ENCODE results near the gene FIBCD1. TPM values are rescaled to one million over a fixed set of nuclear protein-coding genes. Genes with fewer than 3 reads are reported as not detected.

FIBCD1 gene
- total RNA-seq, 2 experiments from 2014 or later = not detected

DNA sequence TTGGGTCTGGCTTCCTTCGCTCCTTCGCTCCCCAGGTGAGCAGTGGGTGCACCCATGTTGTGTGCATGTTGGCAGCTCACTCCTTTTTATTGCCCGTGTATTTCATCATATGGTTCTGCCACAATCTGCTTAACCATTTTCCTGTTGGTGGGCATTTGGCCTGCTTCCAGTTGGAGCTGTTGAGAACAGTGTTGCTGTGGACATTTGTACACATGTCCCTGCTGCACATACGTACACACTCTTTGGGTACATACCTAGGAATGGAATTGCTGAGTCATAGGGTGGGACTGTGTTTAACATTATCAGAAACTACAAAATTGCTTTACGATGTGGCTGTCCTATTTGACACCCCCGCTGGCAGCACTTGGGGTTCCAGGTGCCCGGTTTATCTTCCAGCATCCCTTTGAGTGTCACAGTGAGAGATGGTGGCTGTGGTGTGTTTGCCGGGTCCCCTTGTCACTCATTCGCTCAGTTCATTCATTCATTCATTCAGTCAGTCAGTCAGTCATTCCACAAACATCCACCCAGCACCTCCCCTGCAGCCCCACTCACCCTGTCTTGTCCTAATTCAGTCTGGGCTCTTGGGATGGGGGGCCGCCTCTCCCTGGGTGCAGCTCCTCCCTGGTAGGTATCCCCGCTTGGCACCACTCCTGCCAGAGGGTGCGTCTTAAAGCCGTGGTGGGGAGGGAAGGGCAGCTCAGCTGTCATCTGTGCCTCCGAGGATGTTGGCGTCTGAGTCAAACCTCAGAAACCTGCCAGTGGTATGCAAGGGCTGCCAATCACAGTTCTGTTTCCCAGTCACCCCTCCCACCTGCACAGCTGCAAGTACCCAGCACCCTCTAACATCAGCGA is 7.9 kb upstream of the FIBCD1 start:
- Mint-ChIP-seq H3K27me3 (ENCODE audit: low read depth) (peaks cover 14% of the 10 kb centered on the region), H3K9me3 (ENCODE audit: insufficient read depth) (peaks cover 4% of the 10 kb centered on the region), H3K4me3 (no peak overlapping the region), H3K27ac (no peak overlapping the region), H3K4me1 (ENCODE audit: low read depth) (no peaks in the 10 kb centered on the region), H3K36me3 (ENCODE audit: low read depth) (no peaks in the 10 kb centered on the region)
- ChIA-PET CTCF (no interaction called here), POLR2A (interaction anchor here (0.6 kb wide), 1 partner anchor 612 kb away, joined by 3 read pairs; no protein-coding TSS in a partner anchor)
- ATAC-seq = no peak
- no peak for DNase-seq

DNA sequence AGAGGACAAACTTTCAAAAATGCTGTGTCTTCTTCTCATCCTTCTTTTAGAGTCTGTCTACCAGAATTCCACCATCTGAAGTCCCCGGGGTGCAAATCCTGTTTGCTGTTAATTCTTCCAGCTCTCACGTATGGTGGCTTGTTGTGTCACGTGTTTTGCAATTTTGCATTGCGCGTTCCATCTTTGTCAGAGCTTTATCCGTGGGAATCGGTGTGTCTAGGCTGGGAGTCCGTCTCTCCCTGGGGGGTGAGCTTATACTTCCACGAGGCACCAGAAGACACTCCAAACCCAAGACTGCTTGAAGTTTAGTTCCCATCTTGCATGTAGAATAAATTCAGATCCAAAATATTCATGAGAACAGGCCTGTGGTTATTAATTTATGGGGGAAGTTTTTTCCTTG is 6.1 kb upstream of the FIBCD1 start:
- Mint-ChIP-seq H3K4me3 (no peak overlapping the region), H3K4me1 (ENCODE audit: low read depth) (peaks cover 8% of the 10 kb centered on the region), H3K27ac (no peak overlapping the region), H3K27me3 (ENCODE audit: low read depth) (peaks cover 23% of the 10 kb centered on the region), H3K9me3 (ENCODE audit: insufficient read depth) (peaks cover 4% of the 10 kb centered on the region), H3K36me3 (ENCODE audit: low read depth) (no peaks in the 10 kb centered on the region)
- ATAC-seq = no peak
- POLR2A ChIA-PET = no interaction called here
- DNase-seq = no peak
- CTCF ChIA-PET = no interaction called here

DNA sequence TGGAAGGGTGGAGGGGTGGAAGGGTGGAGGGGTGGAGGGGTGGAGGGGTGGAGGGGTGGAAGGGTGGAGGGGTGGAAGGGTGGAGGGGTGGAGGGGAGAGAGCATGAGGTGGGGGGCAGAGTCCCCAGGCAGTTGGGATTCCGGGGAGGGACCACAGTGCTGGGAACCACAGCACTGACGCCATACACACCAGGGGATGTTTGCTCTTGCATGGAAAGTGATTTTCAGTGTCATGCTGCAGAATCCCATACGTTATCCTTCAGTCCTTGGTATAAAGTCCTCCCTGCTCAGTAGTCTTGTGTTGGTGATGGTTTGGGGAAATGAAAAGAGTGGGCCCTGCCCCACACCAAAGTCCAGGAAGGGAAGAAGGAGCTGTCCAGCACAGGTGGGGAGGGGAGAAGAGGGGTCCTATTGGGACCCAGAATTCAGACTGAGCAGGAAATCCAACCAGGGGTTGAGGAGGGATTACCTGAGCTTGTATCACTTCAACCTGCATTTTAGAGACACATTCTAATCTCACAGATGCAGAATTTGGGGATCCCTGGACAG is 5.5 kb upstream of the FIBCD1 start:
- Mint-ChIP-seq H3K27ac (no peak overlapping the region), H3K36me3 (ENCODE audit: low read depth) (no peaks in the 10 kb centered on the region), H3K4me3 (no peak overlapping the region), H3K27me3 (ENCODE audit: low read depth) (peaks cover 25% of the 10 kb centered on the region), H3K4me1 (ENCODE audit: low read depth) (peaks cover 8% of the 10 kb centered on the region), H3K9me3 (ENCODE audit: insufficient read depth) (no peaks in the 10 kb centered on the region)
- POLR2A ChIA-PET = no interaction called here
- CTCF ChIA-PET = no interaction called here
- ATAC-seq (no peak), DNase-seq (no peak)

- H3K27me3 Mint-ChIP-seq (ENCODE audit: low read depth) = peaks cover 27% of the 10 kb centered on the region
- CTCF ChIA-PET = interaction anchor here (0.7 kb wide), 1 partner anchor 77 kb away, joined by 3 read pairs; no protein-coding TSS in a partner anchor
- POLR2A ChIA-PET = no interaction called here
These were observed 4.7 kb upstream of the FIBCD1 start for GRCh38 chr9:130943777-130944176.

DNA sequence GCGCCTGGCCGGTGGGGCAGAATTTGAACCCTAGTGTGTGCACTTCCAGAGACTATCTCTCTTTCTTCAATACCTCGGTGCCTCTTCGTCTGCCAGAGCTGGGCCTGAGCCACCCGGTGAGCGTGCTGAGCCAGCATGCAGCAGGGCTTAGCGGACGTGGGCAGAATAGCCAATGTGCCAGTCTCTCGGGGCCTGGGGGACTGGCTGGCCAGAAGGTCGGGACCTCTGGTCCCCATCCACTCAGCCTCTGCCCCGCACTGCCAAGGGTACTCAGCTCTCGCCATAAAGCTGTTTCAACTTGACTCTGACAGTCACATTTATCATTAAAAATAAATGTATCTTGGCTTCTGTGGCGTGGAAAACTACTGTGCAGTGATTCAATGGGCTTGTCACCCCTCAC is 4.2 kb upstream of the FIBCD1 start:
- ATAC-seq = no peak
- Mint-ChIP-seq H3K9me3 (ENCODE audit: insufficient read depth) (no peaks in the 10 kb centered on the region), H3K4me3 (no peak overlapping the region), H3K4me1 (ENCODE audit: low read depth) (peaks cover 10% of the 10 kb centered on the region), H3K27me3 (ENCODE audit: low read depth) (peaks cover 28% of the 10 kb centered on the region), H3K36me3 (ENCODE audit: low read depth) (no peaks in the 10 kb centered on the region), H3K27ac (no peak overlapping the region)
- ChIA-PET CTCF (interaction anchor here (0.7 to 1.7 kb wide), 4 partner anchors 76 to 242 kb away, joined by 3 to 4 read pairs (median 3); no protein-coding TSS in a partner anchor), POLR2A (interaction anchor here (0.6 kb wide), 1 partner anchor 386 kb away, joined by 3 read pairs; no protein-coding TSS in a partner anchor)
- DNase-seq = no peak

More at GRCh38 chr9:130943777-130944176, 4.7 kb upstream of the FIBCD1 start:
- Mint-ChIP-seq H3K4me3 (no peak overlapping the region), H3K36me3 (ENCODE audit: low read depth) (no peaks in the 10 kb centered on the region), H3K27ac (no peak overlapping the region), H3K4me1 (ENCODE audit: low read depth) (peaks cover 9% of the 10 kb centered on the region), H3K9me3 (ENCODE audit: insufficient read depth) (no peaks in the 10 kb centered on the region)
- DNase-seq = no peak
- ATAC-seq = no peak

DNA sequence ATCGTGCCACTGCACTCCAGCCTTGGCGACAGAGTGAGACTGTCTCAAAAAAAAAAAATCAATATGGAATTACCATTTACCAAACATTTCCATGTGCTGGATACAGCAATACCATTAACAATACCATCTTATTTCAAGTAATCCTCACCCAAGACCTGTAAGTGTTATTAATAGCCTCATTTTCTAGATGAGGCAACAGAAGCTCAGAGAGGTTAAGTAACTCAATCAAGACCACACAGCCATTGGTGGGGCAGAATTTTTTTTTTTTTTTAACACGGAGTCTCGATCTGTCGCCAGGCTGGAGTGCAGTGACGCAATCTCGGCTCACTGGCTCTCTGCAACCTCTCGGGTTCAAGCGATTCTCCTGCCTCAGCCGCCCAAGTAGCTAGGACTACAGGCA is 3.6 kb upstream of the FIBCD1 start:
- CTCF ChIA-PET = interaction anchor here (0.6 to 1.7 kb wide), 4 partner anchors 77 to 1825 kb away, joined by 3 to 4 read pairs (median 3); no protein-coding TSS in a partner anchor
- Mint-ChIP-seq H3K36me3 (ENCODE audit: low read depth) (no peaks in the 10 kb centered on the region), H3K27ac (no peak overlapping the region), H3K4me3 (no peak overlapping the region), H3K9me3 (ENCODE audit: insufficient read depth) (no peaks in the 10 kb centered on the region), H3K4me1 (ENCODE audit: low read depth) (peaks cover 12% of the 10 kb centered on the region), H3K27me3 (ENCODE audit: low read depth) (peaks cover 31% of the 10 kb centered on the region)
- ATAC-seq = no peak
- DNase-seq = no peak
- POLR2A ChIA-PET = no interaction called here

- ChIA-PET CTCF (interaction anchor here (0.6 to 1.7 kb wide), 2 partner anchors 76 to 1826 kb away, joined by 3 read pairs; no protein-coding TSS in a partner anchor), POLR2A (no interaction called here)
- no peak overlapping the region for H3K4me3 Mint-ChIP-seq
- DNase-seq = no peak
- peaks cover 36% of the 10 kb centered on the region for H3K27me3 Mint-ChIP-seq (ENCODE audit: low read depth)
- no peaks in the 10 kb centered on the region for H3K9me3 Mint-ChIP-seq (ENCODE audit: insufficient read depth)
- H3K27ac Mint-ChIP-seq = no peak overlapping the region
- ATAC-seq = no peak
- H3K36me3 Mint-ChIP-seq (ENCODE audit: low read depth) = no peaks in the 10 kb centered on the region
- peaks cover 12% of the 10 kb centered on the region for H3K4me1 Mint-ChIP-seq (ENCODE audit: low read depth)
These were observed 3.0 kb upstream of the FIBCD1 start for GRCh38 chr9:130942084-130942483.

GRCh38 chr9:130940693-130941576 is 1.9 kb upstream of the FIBCD1 start:
- Mint-ChIP-seq H3K4me1 (ENCODE audit: low read depth) (peaks cover 12% of the 10 kb centered on the region), H3K36me3 (ENCODE audit: low read depth) (no peaks in the 10 kb centered on the region)

GRCh38 chr9:130940027-130940549 is 1.0 kb upstream of the FIBCD1 start:
- Mint-ChIP-seq H3K27me3 (ENCODE audit: low read depth) (peaks cover 45% of the 10 kb centered on the region), H3K27ac (no peak overlapping the region), H3K36me3 (ENCODE audit: low read depth) (no peaks in the 10 kb centered on the region), H3K4me1 (ENCODE audit: low read depth) (peaks cover 12% of the 10 kb centered on the region), H3K9me3 (ENCODE audit: insufficient read depth) (no peaks in the 10 kb centered on the region), H3K4me3 (no peak overlapping the region)
- ChIA-PET CTCF (interaction anchor here (0.9 kb wide), 1 partner anchor 239 kb away, joined by 4 read pairs; no protein-coding TSS in a partner anchor), POLR2A (no interaction called here)
- DNase-seq = no peak
- ATAC-seq = no peak

More at GRCh38 chr9:130940693-130941576, 1.9 kb upstream of the FIBCD1 start:
- no peak overlapping the region for H3K4me3 Mint-ChIP-seq
- no peak overlapping the region for H3K27ac Mint-ChIP-seq
- no peaks in the 10 kb centered on the region for H3K9me3 Mint-ChIP-seq (ENCODE audit: insufficient read depth)
- DNase-seq (peak; percentile 80), ATAC-seq (peak; percentile 82)
- peaks cover 41% of the 10 kb centered on the region for H3K27me3 Mint-ChIP-seq (ENCODE audit: low read depth)
- ChIA-PET CTCF (no interaction called here), POLR2A (no interaction called here)

- CTCF ChIA-PET = interaction anchor here (0.9 kb wide), 1 partner anchor 238 kb away, joined by 4 read pairs; no protein-coding TSS in a partner anchor
- Mint-ChIP-seq H3K4me3 (no peak overlapping the region), H3K27me3 (ENCODE audit: low read depth) (peaks cover 46% of the 10 kb centered on the region), H3K4me1 (ENCODE audit: low read depth) (peaks cover 12% of the 10 kb centered on the region), H3K36me3 (ENCODE audit: low read depth) (no peaks in the 10 kb centered on the region), H3K27ac (no peak overlapping the region), H3K9me3 (ENCODE audit: insufficient read depth) (no peaks in the 10 kb centered on the region)
- DNase-seq = no peak
- POLR2A ChIA-PET = no interaction called here
- ATAC-seq = no peak
These were observed 469 bp upstream of the FIBCD1 start for GRCh38 chr9:130939405-130940026.

- Mint-ChIP-seq H3K27me3 (ENCODE audit: low read depth) (peaks cover 44% of the 10 kb centered on the region), H3K4me3 (no peak overlapping the region), H3K27ac (no peak overlapping the region), H3K4me1 (ENCODE audit: low read depth) (peaks cover 12% of the 10 kb centered on the region), H3K9me3 (ENCODE audit: insufficient read depth) (no peaks in the 10 kb centered on the region), H3K36me3 (ENCODE audit: low read depth) (no peaks in the 10 kb centered on the region)
- no peak for DNase-seq
- CTCF ChIA-PET = no interaction called here
- POLR2A ChIA-PET = no interaction called here
- no peak for ATAC-seq
These were observed 829 bp downstream of the FIBCD1 start for GRCh38 chr9:130938184-130938651.
